Measurements from ENCODE around the gene TANK.
"Not testable (repeated sequence)": the region's sequence is repeated elsewhere in the genome, so short reads cannot be mapped to it uniquely, and the experiment has no call there.

TANK gene

DNA sequence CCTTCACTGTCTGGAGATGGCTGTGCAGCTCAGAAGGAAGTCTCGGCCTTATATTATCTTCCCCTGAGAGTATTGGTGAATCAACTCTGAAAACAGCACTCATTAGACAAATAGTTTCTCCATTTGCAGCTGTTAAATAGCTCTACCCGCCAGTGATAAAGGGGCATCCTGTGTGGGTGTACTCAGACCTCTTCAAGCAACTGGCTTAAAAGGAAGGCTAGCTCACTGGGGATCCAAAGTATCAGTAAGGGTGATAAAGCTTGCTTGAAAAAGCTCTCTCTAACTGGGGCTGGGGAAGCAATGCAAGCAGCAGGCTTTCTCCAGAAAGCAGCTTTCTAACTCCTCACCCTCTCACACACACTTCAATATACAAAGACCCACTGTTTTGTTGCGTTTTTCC is 83.1 kb downstream of the TANK start:
- Mint-ChIP-seq H3K36me3 (peaks cover 5% of the 10 kb centered on the region), H3K9me3 (ENCODE audit: low read depth) (no peaks in the 10 kb centered on the region), H3K4me1 (ENCODE audit: low read depth) (peaks cover 52% of the 10 kb centered on the region), H3K27me3 (no peaks in the 10 kb centered on the region), H3K4me3 (peak overlapping the region; percentile 18), H3K27ac (peak overlapping the region; percentile 100)

DNA sequence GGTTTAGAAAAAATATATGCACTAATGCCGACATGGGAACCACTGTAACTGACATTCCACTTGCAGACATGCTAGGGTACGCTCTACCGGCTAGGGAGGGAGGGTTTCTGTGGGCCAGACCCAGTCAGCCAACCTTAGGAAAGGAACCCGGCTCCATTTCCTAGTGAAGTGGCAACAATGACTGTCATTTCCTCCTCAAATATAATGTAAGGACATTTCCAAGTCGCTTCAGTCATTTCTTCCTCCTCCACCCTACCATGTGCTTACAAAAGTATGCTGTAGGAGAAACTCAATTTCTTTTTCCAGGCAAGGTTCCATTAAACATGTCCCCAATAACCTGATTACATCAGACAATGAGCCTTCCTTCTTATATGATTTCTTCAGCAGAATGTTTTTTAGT is 83.7 kb downstream of the TANK start:
- Mint-ChIP-seq H3K36me3 (peaks cover 5% of the 10 kb centered on the region), H3K27me3 (no peaks in the 10 kb centered on the region), H3K4me1 (ENCODE audit: low read depth) (peaks cover 52% of the 10 kb centered on the region)

DNA sequence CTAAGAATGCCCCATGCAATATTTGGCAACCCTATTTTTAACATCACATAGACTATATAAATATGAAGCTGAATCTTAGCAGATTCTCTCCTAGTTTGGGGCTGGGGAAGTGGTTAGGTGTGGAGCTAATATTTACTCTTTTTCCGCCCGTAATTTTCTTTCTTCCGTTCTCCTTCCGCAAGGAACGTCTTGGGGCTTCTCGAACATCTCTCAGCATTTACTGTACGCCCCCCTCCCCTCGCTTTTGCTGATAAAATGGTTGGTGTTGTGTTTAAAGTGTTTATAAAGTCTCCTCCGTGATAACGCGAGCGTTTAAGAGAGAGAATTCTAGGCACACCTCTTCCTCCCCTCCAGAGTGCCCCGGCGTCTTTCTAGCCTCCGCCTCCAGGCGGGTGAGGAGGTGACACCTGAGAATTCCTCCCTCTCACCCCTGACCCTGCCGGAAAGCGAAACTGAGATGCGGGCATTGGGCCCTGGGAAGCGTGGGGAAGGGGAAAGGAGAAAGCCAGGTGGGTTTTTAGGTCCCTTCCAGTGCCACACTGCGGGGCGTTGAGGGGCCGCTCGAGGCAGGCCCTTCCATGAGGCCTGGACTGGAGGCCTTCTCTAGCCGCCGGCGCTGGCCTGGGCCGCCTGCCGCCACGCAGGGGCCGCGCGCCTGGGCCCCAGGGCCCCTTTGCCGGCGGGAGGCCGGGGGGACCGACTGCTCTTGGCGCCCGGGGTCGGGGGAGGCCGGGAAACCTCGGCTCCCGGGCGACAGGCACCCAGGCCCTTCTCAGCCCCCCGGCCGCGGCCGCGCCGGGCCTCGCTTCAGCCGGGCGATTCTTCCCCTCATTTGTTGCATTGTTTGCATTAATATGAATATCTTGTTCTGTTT is 84.4 kb downstream of the TANK start:
- H3K27me3 Mint-ChIP-seq; H3K36me3 Mint-ChIP-seq; H3K9me3 Mint-ChIP-seq (ENCODE audit: low read depth): not testable (repeated sequence)
- peak overlapping the region; percentile 98 for H3K4me3 Mint-ChIP-seq
- H3K27ac Mint-ChIP-seq, result peak overlapping the region; percentile 100
- H3K4me1 Mint-ChIP-seq (ENCODE audit: low read depth), result peaks cover 52% of the 10 kb centered on the region

More for the DNA sequence above, 83.7 kb downstream of the TANK start:
- Mint-ChIP-seq H3K27ac (peak overlapping the region; percentile 100), H3K9me3 (ENCODE audit: low read depth) (no peaks in the 10 kb centered on the region), H3K4me3 (peak overlapping the region; percentile 98)

DNA sequence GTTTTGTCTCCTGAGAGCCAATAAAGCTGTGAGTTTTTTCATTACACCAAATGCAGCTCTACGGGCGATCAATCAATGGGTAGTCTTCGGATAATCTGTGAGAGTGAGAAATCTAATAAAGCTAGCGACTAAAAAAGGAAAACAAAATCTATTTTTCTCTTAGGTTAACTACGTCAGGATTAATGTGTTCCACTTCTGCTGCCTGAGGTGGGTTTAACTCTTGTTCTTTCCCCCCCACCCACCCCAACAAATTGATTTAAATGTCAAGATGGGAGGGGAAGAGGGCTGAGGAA is 85.0 kb downstream of the TANK start:
- no peaks in the 10 kb centered on the region for H3K27me3 Mint-ChIP-seq
- peaks cover 5% of the 10 kb centered on the region for H3K36me3 Mint-ChIP-seq
- H3K9me3 Mint-ChIP-seq (ENCODE audit: low read depth), result no peaks in the 10 kb centered on the region
- peak overlapping the region; percentile 94 for H3K27ac Mint-ChIP-seq
- H3K4me1 Mint-ChIP-seq (ENCODE audit: low read depth), result peaks cover 49% of the 10 kb centered on the region
- H3K4me3 Mint-ChIP-seq, result peak overlapping the region; percentile 93

DNA sequence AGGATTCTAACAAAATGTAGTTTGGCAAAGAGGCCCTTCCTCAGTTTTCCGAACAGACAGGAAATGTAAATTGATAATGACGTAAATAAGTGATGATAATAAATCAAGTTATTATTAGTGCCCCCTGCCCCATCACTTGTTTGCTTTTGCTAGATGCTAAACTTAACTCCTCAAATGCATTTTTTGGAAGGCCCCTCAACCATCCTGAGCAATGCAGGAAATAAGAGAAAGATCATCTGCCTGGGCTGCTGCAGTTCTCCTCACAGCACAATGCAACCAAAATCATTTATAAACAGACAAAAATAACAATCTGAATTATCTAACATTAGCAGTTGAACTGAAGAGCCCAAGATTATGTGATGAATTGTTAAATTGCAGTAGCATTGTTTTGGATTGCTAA is 85.4 kb downstream of the TANK start:
- H3K9me3 Mint-ChIP-seq (ENCODE audit: low read depth), result no peaks in the 10 kb centered on the region
- no peaks in the 10 kb centered on the region for H3K27me3 Mint-ChIP-seq
- peaks cover 49% of the 10 kb centered on the region for H3K4me1 Mint-ChIP-seq (ENCODE audit: low read depth)
- peak overlapping the region; percentile 78 for H3K27ac Mint-ChIP-seq
- peak overlapping the region; percentile 93 for H3K4me3 Mint-ChIP-seq
- H3K36me3 Mint-ChIP-seq, result peaks cover 5% of the 10 kb centered on the region

DNA sequence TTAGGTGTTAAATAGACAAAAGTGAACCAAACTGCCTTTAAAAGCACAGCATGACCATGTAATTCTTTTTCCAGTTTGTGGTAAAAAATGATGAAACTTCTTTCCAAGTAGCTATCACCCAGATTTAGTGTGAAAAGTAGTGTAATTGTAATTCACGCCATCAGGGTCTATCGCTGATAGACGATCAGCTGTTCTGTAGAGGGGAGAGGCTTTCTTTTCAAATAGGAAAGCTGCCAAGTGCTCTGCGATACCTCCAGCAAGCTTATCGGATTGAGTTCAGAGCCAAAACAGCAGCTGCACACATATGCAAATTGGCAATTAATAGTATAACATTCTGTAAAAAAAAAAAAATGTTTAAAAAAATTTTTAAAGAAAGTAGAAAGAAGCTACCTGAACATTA is 86.1 kb downstream of the TANK start:
- Mint-ChIP-seq H3K27me3 (no peaks in the 10 kb centered on the region), H3K4me3 (peak overlapping the region; percentile 93), H3K36me3 (peaks cover 5% of the 10 kb centered on the region), H3K4me1 (ENCODE audit: low read depth) (peaks cover 44% of the 10 kb centered on the region), H3K27ac (peak overlapping the region; percentile 59), H3K9me3 (ENCODE audit: low read depth) (no peaks in the 10 kb centered on the region)

DNA sequence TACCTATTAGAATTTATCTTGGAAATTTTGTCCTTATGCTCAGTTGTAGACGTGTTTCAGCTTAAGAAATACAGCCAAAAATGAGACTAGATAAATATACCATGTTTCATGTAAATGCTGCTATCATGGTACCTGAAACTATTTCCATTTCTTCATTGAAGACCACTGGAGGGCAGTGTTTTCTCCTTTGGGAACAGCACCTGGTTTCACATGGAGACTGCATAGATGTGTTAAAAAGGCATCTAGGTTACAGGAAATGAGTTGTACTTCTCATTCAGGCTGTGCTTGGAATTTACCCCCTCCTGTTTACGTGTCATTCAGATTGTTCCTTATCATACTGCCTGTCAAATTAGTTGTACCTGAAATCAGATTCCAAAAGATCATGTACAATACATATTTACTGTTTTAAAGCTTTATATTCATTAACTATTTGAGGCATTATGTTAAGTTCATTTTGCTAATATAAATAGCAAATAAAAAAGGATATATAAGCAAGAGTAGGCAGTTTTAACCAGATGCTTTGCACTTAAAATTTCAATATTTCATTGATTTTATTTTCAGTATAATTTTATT is 90.7 kb downstream of the TANK start:
- no peaks in the 10 kb centered on the region for H3K27me3 Mint-ChIP-seq
- no peaks in the 10 kb centered on the region for H3K36me3 Mint-ChIP-seq
- H3K27ac Mint-ChIP-seq, result no peak overlapping the region
- H3K9me3 Mint-ChIP-seq (ENCODE audit: low read depth), result no peaks in the 10 kb centered on the region
- no peak overlapping the region for H3K4me3 Mint-ChIP-seq
- H3K4me1 Mint-ChIP-seq (ENCODE audit: low read depth), result peaks cover 10% of the 10 kb centered on the region

DNA sequence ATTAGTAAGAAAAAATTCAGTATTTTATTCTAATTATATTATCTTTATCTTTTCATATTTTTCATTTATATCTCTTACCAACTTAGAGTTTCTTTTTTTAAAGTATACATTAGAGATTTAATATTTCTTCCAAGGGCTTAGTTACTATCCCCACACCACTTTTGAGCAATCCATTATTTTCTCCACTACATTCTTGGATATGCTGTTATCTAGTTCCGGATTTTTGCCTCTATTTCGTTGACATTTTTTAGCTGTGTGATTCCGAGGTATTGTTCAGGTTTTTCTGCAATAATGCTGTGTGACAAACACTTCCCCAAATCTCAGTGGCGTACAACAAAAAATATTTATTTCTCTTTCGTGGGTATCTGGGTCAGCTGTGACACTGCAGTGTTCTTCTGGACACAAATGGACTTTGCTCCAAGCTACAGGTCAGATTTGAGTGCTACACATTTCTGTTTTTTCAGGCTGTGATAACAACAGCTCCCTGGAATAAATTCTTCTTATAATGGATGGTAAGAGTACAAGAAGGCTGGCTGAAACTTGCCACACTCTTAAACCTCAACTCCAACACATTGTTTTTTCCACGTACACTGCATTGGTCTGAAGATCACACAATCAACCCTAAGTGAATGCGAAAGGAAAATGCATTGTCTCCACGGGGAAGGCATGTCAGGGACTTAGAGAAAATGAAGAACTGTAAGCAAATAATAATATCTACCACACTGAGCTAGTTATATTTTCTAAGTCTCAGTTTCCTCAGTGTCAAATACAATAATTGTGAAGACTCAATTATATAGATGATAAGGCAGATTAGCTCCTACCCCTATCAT is 97.1 kb downstream of the TANK start:
- Mint-ChIP-seq H3K27ac (no peak overlapping the region), H3K4me3 (no peak overlapping the region), H3K27me3 (no peaks in the 10 kb centered on the region), H3K4me1 (ENCODE audit: low read depth) (no peaks in the 10 kb centered on the region), H3K36me3 (no peaks in the 10 kb centered on the region), H3K9me3 (ENCODE audit: low read depth) (no peaks in the 10 kb centered on the region)

DNA sequence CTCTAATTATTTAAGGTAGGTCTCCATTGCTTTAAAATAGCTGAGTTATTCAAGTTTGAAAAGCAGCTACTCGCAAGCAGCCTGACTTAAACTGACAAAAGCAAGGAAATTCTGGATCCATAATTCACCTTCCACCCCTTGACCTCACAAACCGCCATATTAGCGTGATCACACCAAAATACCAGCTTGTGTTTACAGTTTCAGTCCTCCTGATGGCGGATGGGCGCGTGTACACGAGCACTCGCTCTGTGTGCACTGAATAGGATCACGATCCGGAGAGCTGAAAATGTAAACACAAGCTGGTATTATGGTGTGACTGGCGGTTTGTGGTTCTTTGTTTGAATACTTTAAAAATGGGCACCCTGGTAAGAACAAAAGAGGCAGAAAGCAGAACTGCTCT is 105.6 kb downstream of the TANK start:
- Mint-ChIP-seq H3K4me1 (ENCODE audit: low read depth) (no peaks in the 10 kb centered on the region), H3K27ac (no peak overlapping the region), H3K36me3 (no peaks in the 10 kb centered on the region), H3K27me3 (peaks cover 5% of the 10 kb centered on the region), H3K9me3 (ENCODE audit: low read depth) (no peaks in the 10 kb centered on the region), H3K4me3 (no peak overlapping the region)

DNA sequence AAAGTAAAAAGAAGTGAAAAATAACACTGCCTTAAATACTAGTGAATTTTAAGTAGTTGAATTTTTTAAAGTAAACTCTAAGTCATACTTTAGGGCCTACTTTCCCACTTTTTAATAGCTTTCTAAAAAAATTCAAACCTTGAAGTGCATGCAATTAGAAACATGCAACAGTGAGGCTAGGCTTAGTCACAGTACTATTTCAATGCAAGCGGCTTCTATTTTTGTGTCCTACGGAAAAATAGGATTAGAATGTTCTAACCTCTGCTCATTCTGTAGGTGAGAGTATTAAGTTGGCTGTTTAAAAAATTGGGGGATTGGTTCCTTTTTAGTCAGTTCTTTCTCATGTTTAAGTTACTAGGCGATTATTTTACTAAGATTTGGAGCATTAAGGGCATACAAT is 108.9 kb downstream of the TANK start:
- Mint-ChIP-seq H3K4me1 (ENCODE audit: low read depth) (peaks cover 2% of the 10 kb centered on the region), H3K4me3 (no peak overlapping the region), H3K27me3 (peaks cover 7% of the 10 kb centered on the region), H3K27ac (no peak overlapping the region), H3K9me3 (ENCODE audit: low read depth) (no peaks in the 10 kb centered on the region), H3K36me3 (no peaks in the 10 kb centered on the region)

DNA sequence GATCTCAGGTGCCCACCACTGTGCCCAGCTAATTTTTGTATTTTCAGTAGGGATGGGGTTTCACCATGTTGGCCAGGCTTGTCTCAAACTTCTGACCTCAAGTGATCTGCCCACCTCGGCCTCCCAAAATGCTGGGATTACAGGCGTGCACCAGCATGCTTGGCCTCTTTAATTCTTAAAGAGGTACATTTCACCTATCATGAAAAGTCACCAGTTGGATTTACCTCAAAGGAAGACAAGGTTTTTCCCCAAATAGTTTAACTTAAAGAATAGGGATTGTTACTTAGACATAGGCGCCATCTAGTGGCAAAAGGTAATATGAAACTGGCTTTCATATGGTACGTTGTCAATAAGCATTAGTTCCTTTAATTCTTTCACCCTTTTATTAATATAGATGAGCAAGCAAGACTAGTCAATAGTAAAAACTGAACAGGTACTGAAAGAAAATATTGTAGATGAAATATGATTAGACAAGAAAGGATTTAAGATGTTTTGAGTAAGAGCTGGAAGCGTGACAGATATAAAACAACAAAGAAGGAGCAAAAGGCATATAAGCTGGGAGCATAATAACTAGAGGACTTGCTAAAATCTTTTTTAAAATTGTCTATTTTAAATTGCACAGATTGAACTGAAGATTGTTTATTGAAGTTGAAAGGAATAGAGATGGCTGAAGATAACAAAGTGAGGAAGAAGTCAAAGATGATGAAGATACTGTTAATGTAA is 113.0 kb downstream of the TANK start:
- Mint-ChIP-seq H3K9me3 (ENCODE audit: low read depth) (no peaks in the 10 kb centered on the region), H3K27me3 (peaks cover 7% of the 10 kb centered on the region), H3K4me1 (ENCODE audit: low read depth) (peaks cover 2% of the 10 kb centered on the region), H3K36me3 (no peaks in the 10 kb centered on the region), H3K4me3 (no peak overlapping the region), H3K27ac (no peak overlapping the region)

DNA sequence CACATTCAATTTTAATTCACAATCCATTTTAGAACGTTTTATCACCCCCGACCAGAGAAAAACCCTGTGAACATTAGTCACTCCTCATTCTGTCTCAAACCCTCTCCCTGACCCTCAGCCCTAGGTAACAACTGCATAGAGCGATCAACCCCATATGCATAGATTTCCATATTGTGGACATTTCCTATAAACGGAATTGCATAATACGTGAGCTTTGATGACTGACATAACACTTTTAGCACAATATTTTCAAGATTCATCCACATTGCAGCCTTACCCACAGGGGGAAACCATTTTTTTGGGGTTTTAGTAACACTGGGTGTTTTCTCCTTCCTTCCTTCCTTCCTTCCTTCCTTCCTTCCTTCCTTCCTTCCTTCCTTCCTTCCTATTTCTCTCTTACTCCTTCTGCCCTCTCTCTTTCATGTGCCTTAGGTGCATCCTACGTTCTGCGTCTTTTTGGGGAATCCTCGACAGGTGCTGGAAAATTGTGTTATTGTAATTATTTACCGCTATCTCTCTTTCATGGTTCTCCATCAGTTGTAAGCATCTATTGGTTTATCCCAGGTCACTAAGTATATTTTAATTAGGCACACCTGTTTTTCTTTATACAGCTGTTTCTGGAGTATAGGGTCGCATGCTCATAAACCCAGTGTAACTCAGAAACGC is 118.5 kb downstream of the TANK start:
- H3K9me3 Mint-ChIP-seq (ENCODE audit: low read depth); H3K27ac Mint-ChIP-seq; H3K4me1 Mint-ChIP-seq (ENCODE audit: low read depth); H3K27me3 Mint-ChIP-seq; H3K4me3 Mint-ChIP-seq; H3K36me3 Mint-ChIP-seq: not testable (repeated sequence)

DNA sequence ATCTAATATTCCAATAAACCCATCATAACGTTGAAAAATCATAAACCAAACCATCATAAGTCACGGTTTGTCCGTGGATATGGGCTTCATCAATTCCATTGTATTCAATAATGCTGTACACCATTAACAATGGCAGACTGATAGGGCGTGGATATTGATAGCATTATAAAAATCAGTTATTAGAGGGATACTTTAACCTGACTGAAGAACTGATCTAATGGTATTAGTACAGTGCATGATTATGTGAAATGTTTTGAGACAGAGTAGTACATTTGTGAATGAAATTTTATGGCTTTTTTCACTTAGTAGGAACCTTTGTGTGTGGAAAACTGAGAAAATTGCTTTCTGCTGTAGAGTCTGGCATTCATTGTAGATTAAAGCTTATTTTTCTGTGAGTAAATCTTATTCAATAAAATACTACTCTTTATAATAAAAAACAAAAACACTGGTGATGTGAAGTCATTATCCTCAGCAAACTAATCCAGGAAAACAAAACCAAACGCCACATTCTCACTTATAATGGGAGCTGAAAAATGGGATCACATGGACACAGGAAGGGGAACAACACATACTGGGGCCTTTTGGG is 119.1 kb downstream of the TANK start:
- not testable (repeated sequence) for H3K27me3 Mint-ChIP-seq; H3K4me1 Mint-ChIP-seq (ENCODE audit: low read depth); H3K4me3 Mint-ChIP-seq; H3K36me3 Mint-ChIP-seq; H3K9me3 Mint-ChIP-seq (ENCODE audit: low read depth); H3K27ac Mint-ChIP-seq

DNA sequence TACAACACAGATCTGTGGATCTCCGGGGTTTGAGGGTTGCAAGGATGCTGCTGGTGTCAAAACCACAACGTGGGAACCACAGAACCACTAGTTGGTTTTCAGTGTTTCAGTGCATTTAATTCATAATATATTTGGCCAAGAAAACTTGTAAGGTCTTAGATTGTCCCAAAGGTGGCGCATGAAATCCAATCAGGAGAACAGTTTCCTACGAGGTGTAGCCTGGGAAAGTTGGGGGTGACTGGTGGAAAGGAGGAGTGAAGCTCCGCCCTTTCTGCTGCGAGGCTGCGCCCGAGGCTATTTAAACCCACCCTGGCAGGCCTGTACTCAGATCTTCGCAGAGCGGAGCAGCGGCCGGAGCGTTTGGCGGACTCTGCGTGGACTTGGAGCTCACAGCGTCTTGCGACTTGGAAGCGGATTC is 120.7 kb downstream of the TANK start:
- H3K9me3 Mint-ChIP-seq (ENCODE audit: low read depth), result not testable (repeated sequence)

More for the DNA sequence above, 120.7 kb downstream of the TANK start:
- H3K4me1 Mint-ChIP-seq (ENCODE audit: low read depth); H3K27me3 Mint-ChIP-seq; H3K27ac Mint-ChIP-seq; H3K4me3 Mint-ChIP-seq; H3K36me3 Mint-ChIP-seq: not testable (repeated sequence)

All from activated naive CD8-positive, alpha-beta T cell (primary cell).